H1 (cell line): ENCODE data around the gene IL6R.

Source experiments
- CHD2 ChIP-seq: IDR thresholded peaks from 2 replicates; pipeline ENCODE4 v1.6.1; 2012; ENCODE audit warnings: low read length, improper control_type of control experiment
- CTCF ChIP-seq, 3 experiments: IDR thresholded peaks; 1 replicate in 2 of 3; 2 replicates in 1 of 3; pipeline versions ENCODE4 v1.5.1 to v1.6.1; 2011; ENCODE audit warnings: low read length in 3 of 3, mild to moderate bottlenecking in 3 of 3, inconsistent platforms in 2 of 3, low read depth in 1 of 3, moderate library complexity in 1 of 3; ENCODE audit not compliant: insufficient read depth in 1 of 3; ENCODE audit errors: control extremely low read depth in 1 of 3
- EZH2 ChIP-seq: fragments of 200-600 bp; sonication (generic); IDR thresholded peaks from 2 replicates; pipeline ENCODE4 v1.7.1; 2012; ENCODE audit warnings: low read depth, mild to moderate bottlenecking, moderate library complexity, low read length, inconsistent platforms; ENCODE audit not compliant: severe bottlenecking
- GABPA ChIP-seq: IDR thresholded peaks from 2 replicates; pipeline ENCODE4 v1.6.1; 2011; ENCODE audit warnings: mild to moderate bottlenecking, low read length, moderate library complexity, borderline replicate concordance; ENCODE audit not compliant: insufficient read depth
- GTF2F1 ChIP-seq: IDR thresholded peaks from 2 replicates; pipeline ENCODE4 v1.6.1; 2012; ENCODE audit warnings: low read depth, low read length, improper control_type of control experiment, borderline replicate concordance
- MAX ChIP-seq: IDR thresholded peaks from 2 replicates; pipeline ENCODE4 v1.6.1; 2012; ENCODE audit warnings: inconsistent platforms
- POLR2A ChIP-seq, 2 experiments: IDR thresholded peaks; 1 replicate in 1 of 2; 2 replicates in 1 of 2; pipeline ENCODE4 v1.6.1; 2011; ENCODE audit warnings: low read depth in 2 of 2, low read length in 2 of 2, mild to moderate bottlenecking in 2 of 2; ENCODE audit errors: control extremely low read depth in 1 of 2
- RXRA ChIP-seq: IDR thresholded peaks from 2 replicates; pipeline ENCODE4 v1.6.1; 2011; ENCODE audit warnings: low read depth, mild to moderate bottlenecking, low read length, moderate library complexity; ENCODE audit not compliant: insufficient read depth
- YY1 ChIP-seq: IDR thresholded peaks from 2 replicates; pipeline ENCODE4 v1.6.1; 2011; ENCODE audit warnings: low read depth, mild to moderate bottlenecking, low read length

GRCh38 chr1:154503898-154504297 lies 98.8 kb downstream of the IL6R start:
- TF ChIP-seq CHD2 = no peak
- TF ChIP-seq POLR2A (IDR thresholded peaks at IDR 0.05; ENCODE audit: control extremely low read depth in 1 of 2, low read depth in 2 of 2, low read length in 2 of 2) = no peak
- no peak for TF ChIP-seq GABPA
- TF ChIP-seq CTCF (IDR thresholded peaks at IDR 0.05; ENCODE audit: control extremely low read depth in 1 of 3, insufficient read depth in 1 of 3, low read depth in 1 of 3, low read length in 3 of 3) = no peak
- TF ChIP-seq GTF2F1 = no peak
- TF ChIP-seq RXRA = no peak
- no peak for TF ChIP-seq MAX
- TF ChIP-seq EZH2 = no peak
- TF ChIP-seq YY1 = no peak
